IMR-90 (cell line): ENCODE results near the gene THEM5. TPM values are rescaled to one million over a fixed set of nuclear protein-coding genes. Genes with fewer than 3 reads are reported as not detected.

ENCODE experiments used
- ATAC-seq: fragments of 200-7000 bp; cut with Tn5 transposase; 2 replicates; pipeline ENCODE4 v1.9.1; 2020; ENCODE audit warnings: low read depth, mild to moderate bottlenecking, moderate library complexity
- BruUV-seq: library from RNA; stranded (reverse); fragments of 400-500 nt; replicated peaks from 2 replicates; lab custom pipeline; 2021; lab: Mats Ljungman, UMichigan
- CTCF ChIA-PET: fragments of 300-600 bp; formaldehyde crosslinking; extraction: SDS; loops from one replicate; lab custom pipeline; 2021; ENCODE audit warnings: antibody characterized with exemption; lab: Yijun Ruan, JAX
- POLR2A ChIA-PET: fragments of 300-600 bp; sonication (Branson Sonifier 250); formaldehyde crosslinking; loops from one replicate; lab custom pipeline; 2022; ENCODE audit warnings: antibody characterized with exemption; ENCODE audit not compliant: unreplicated experiment; lab: Charles Lee
- DNase-seq: peaks from one replicate; pipeline ENCODE4 v3.0.0; 2013
- H2AFZ ChIP-seq: replicated peaks from 2 replicates; pipeline ENCODE3; 2013; ENCODE audit warnings: low read length, mild to moderate bottlenecking; ENCODE audit not compliant: poor library complexity
- H2AK5ac ChIP-seq: 2 replicates; pipeline ENCODE4 v1.6.1; 2013; ENCODE audit warnings: low read depth, low read length, inconsistent platforms
- H2AK9ac ChIP-seq: replicated peaks from 2 replicates; pipeline ENCODE3; 2013; ENCODE audit warnings: mild to moderate bottlenecking, low read depth, low read length, moderate library complexity; ENCODE audit not compliant: poor library complexity
- H2BK120ac ChIP-seq: 2 replicates; pipeline ENCODE4 v1.6.1; 2013; ENCODE audit warnings: low read depth, low read length, inconsistent platforms
- H2BK15ac ChIP-seq: 3 replicates; pipeline ENCODE4 v1.6.1; 2013; ENCODE audit warnings: low read depth, low read length, inconsistent platforms
- H2BK20ac ChIP-seq: 2 replicates; pipeline ENCODE4 v1.6.1; 2013; ENCODE audit warnings: low read depth, mild to moderate bottlenecking, inconsistent platforms, low read length, moderate library complexity
- H2BK5ac ChIP-seq: 2 replicates; pipeline ENCODE4 v1.6.1; 2013; ENCODE audit warnings: mild to moderate bottlenecking, low read depth, low read length, inconsistent platforms; ENCODE audit not compliant: poor library complexity, severe bottlenecking
- H3K14ac ChIP-seq: replicated peaks from 2 replicates; pipeline ENCODE4 v1.6.1; 2013; ENCODE audit warnings: low read depth, low read length, inconsistent platforms
- H3K18ac ChIP-seq: 2 replicates; pipeline ENCODE4 v1.6.1; 2013; ENCODE audit warnings: low read depth, low read length, control low read depth
- H3K23ac ChIP-seq: 2 replicates; pipeline ENCODE4 v1.6.1; 2013; ENCODE audit warnings: low read depth, low read length, inconsistent platforms
- H3K27ac ChIP-seq: 2 replicates; pipeline ENCODE4 v1.5.1; 2013; ENCODE audit warnings: mild to moderate bottlenecking, control low read depth, low read length; ENCODE audit not compliant: insufficient read depth
- H3K27me3 ChIP-seq: 2 replicates; pipeline ENCODE4 v1.6.1; 2013; ENCODE audit warnings: low read length; ENCODE audit not compliant: control insufficient read depth, insufficient read depth
- H3K36me3 ChIP-seq: 2 replicates; pipeline ENCODE4 v1.6.1; 2013; ENCODE audit warnings: low read length, mixed read lengths; ENCODE audit not compliant: control insufficient read depth, insufficient read depth
- H3K4ac ChIP-seq: 2 replicates; pipeline ENCODE4 v1.6.1; 2013; ENCODE audit warnings: low read depth, low read length, inconsistent platforms
- H3K4me1 ChIP-seq: 2 replicates; pipeline ENCODE4 v1.6.1; 2013; ENCODE audit warnings: low read length, mixed read lengths; ENCODE audit not compliant: control insufficient read depth, insufficient read depth
- H3K4me2 ChIP-seq: 2 replicates; pipeline ENCODE4 v1.6.1; 2013; ENCODE audit warnings: low read depth, mild to moderate bottlenecking, control low read depth, low read length, moderate library complexity
- H3K4me3 ChIP-seq: 2 replicates; pipeline ENCODE4 v1.5.1; 2013; ENCODE audit warnings: low read depth, mild to moderate bottlenecking, control low read depth, low read length, moderate library complexity; ENCODE audit not compliant: insufficient read depth
- H3K56ac ChIP-seq: 2 replicates; pipeline ENCODE4 v1.6.1; 2013; ENCODE audit warnings: low read length, inconsistent platforms; ENCODE audit not compliant: insufficient read depth; ENCODE audit errors: extremely low read depth
- H3K79me1 ChIP-seq, 2 experiments: 2 replicates each; pipeline ENCODE4 v1.6.1; 2013; ENCODE audit warnings: low read length in 2 of 2, inconsistent platforms in 1 of 2, low read depth in 1 of 2
- H3K9ac ChIP-seq: 2 replicates; pipeline ENCODE4 v1.6.1; 2013; ENCODE audit warnings: low read depth, low read length, control low read depth
- H3K9me1 ChIP-seq: 2 replicates; pipeline ENCODE4 v1.6.1; 2013; ENCODE audit warnings: low read length, inconsistent platforms; ENCODE audit not compliant: insufficient read depth
- H3K9me3 ChIP-seq: 2 replicates; pipeline ENCODE4 v1.6.1; 2013; ENCODE audit warnings: low read length; ENCODE audit not compliant: control insufficient read depth, insufficient read depth
- H4K20me1 ChIP-seq: 2 replicates; pipeline ENCODE4 v1.6.1; 2013; ENCODE audit warnings: low read length, inconsistent platforms; ENCODE audit not compliant: insufficient read depth
- H4K5ac ChIP-seq: 2 replicates; pipeline ENCODE4 v1.6.1; 2013; ENCODE audit warnings: mild to moderate bottlenecking, low read depth, low read length, control low read depth
- H4K8ac ChIP-seq, 2 experiments: 2 replicates each; pipeline ENCODE4 v1.6.1; 2013; ENCODE audit warnings: low read depth in 2 of 2, low read length in 2 of 2, control low read depth in 1 of 2, inconsistent platforms in 1 of 2
- H4K91ac ChIP-seq: 2 replicates; pipeline ENCODE4 v1.6.1; 2013; ENCODE audit warnings: low read depth, low read length, inconsistent platforms; ENCODE audit not compliant: insufficient read depth
- CHD1 ChIP-seq: IDR thresholded peaks from 2 replicates; pipeline ENCODE4 v1.6.1; 2012; ENCODE audit warnings: low read depth, low read length, improper control_type of control experiment
- WGBS, 2 experiments: methylation state at CpG; one replicate each; pipeline versions ENCODE4 v1.1.5 to v1.1.7; 2013; ENCODE audit warnings: missing lambda C conversion rate in 2 of 2; ENCODE audit not compliant: insufficient read length in 1 of 2; ENCODE audit errors: extremely low coverage in 2 of 2; 5-methylcytosine and 5-hydroxymethylcytosine counted together
- dilution Hi-C: fragments of 300-500 bp; cut with HindIII; formaldehyde crosslinking; loops from one replicate; pipeline ENCODE4 v1.14.3; 2018; ENCODE audit warnings: low sequenced_read_pairs; ENCODE audit not compliant: unreplicated experiment
- in situ Hi-C: fragments of 300-500 bp; cut with MboI; formaldehyde crosslinking; loops from 3 replicates; pipeline ENCODE4 v1.14.3; 2019; ENCODE audit warnings: low sequenced_read_pairs, inconsistent platforms, mixed read lengths
- intact Hi-C: fragments of 100-400 bp; cut with micrococcal nuclease; formaldehyde crosslinking; loops from 2 replicates; pipeline ENCODE4 v1.10.0; 2022
- polyA plus RNA-seq, 3 experiments: library from polyadenylated mRNA; depleted of rRNA; stranded (reverse); fragments of >200 nt; gene quantifications; 2 replicates each; pipeline ENCODE4 v1.2.3, GENCODE V29; 2012; ENCODE audit warnings: low replicate concordance in 1 of 3
- total RNA-seq: library from RNA; depleted of rRNA; stranded (reverse); fragments of >200 nt; gene quantifications from 2 replicates; pipeline ENCODE4 v1.2.3, GENCODE V29; 2012
- TF ChIP-seq, protein P1 (sequence below): conservative IDR thresholded peaks from 2 replicates; pipeline ENCODE4 v1.5.1; 2012; ENCODE audit warnings: mild to moderate bottlenecking, low read depth, low read length, improper control_type of control experiment

The THEM5 gene
- total and polyA plus RNA-seq, 2 of the 4 experiments (the other 2 are of a cell fraction): not detected

DNA sequence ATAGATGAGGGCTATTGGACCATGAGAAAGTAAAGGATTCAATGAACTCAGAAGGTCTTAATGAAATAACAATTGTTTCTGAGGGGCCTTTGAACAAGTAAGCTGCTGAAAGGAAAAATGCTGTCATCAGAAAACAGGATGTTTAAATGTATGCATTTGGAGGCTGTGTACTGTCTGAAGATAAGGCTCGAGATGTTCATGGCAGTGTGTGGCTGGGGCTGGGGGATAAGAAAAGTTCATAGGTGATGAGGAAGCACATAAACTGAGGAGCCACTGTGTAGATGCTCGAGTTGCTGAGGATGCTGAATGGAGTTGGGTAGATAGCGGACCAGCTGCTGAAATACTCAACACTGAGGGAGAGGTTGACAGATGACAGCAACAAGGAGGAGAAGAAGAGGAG lies 38.0 kb upstream of the THEM5 start:
- no peak overlapping the region for H2AFZ ChIP-seq
- H3K4me2 ChIP-seq: no peak overlapping the region
- H3K23ac ChIP-seq: no peak overlapping the region
- H4K20me1 ChIP-seq: no peaks in the 10 kb centered on the region; the same call in 1 of the 2 replicates
- no peaks in the 10 kb centered on the region for H3K79me1 ChIP-seq
- TSS peak; percentile 14 for BruUV-seq
- no peak overlapping the region for H2BK15ac ChIP-seq
- ChIA-PET POLR2A (no interaction called here), CTCF (interaction anchor here (1.5 kb wide), 1 partner anchor 15 kb away, joined by 4 read pairs; no protein-coding TSS in a partner anchor)
- dilution Hi-C loops (loop anchor here (25.0 kb wide), 1 partner anchor 104 kb away; the partner anchor contains the start of gene TDRKH), in situ Hi-C loops (no loop called here), intact Hi-C loops (no loop called here)
- peaks cover 2% of the 10 kb centered on the region for H3K4me1 ChIP-seq
- H2BK120ac ChIP-seq: no peak overlapping the region
- WGBS, 2 experiments: 76% methylated on average over 2 of the region's 3 CpGs; no CpG with 5 or more reads in 1 of the 2 experiments
- no peak overlapping the region for H2BK20ac ChIP-seq
- no peak for DNase-seq
- TF ChIP-seq, protein P1, sequence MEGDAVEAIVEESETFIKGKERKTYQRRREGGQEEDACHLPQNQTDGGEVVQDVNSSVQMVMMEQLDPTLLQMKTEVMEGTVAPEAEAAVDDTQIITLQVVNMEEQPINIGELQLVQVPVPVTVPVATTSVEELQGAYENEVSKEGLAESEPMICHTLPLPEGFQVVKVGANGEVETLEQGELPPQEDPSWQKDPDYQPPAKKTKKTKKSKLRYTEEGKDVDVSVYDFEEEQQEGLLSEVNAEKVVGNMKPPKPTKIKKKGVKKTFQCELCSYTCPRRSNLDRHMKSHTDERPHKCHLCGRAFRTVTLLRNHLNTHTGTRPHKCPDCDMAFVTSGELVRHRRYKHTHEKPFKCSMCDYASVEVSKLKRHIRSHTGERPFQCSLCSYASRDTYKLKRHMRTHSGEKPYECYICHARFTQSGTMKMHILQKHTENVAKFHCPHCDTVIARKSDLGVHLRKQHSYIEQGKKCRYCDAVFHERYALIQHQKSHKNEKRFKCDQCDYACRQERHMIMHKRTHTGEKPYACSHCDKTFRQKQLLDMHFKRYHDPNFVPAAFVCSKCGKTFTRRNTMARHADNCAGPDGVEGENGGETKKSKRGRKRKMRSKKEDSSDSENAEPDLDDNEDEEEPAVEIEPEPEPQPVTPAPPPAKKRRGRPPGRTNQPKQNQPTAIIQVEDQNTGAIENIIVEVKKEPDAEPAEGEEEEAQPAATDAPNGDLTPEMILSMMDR: no peak
- TF ChIP-seq CHD1: no peak
- no peak overlapping the region for H2BK5ac ChIP-seq
- H2AK9ac ChIP-seq: no peak overlapping the region
- no peak overlapping the region for H3K4me3 ChIP-seq
- no peak overlapping the region for H4K8ac ChIP-seq
- peaks cover 2% of the 10 kb centered on the region; the same call in 1 of the 2 replicates for H3K9me1 ChIP-seq
- H3K27ac ChIP-seq: no peak overlapping the region
- H2AK5ac ChIP-seq: no peak overlapping the region
- H3K18ac ChIP-seq: no peak overlapping the region
- ATAC-seq: no peak
- no peak overlapping the region for H3K4ac ChIP-seq
- H3K9ac ChIP-seq: no peak overlapping the region
- no peaks in the 10 kb centered on the region; the same call in 1 of the 2 replicates for H3K9me3 ChIP-seq
- H3K27me3 ChIP-seq: no peaks in the 10 kb centered on the region
- no peak overlapping the region for H3K56ac ChIP-seq
- peaks cover 8% of the 10 kb centered on the region for H3K36me3 ChIP-seq
- no peak overlapping the region for H4K5ac ChIP-seq
- H4K91ac ChIP-seq: no peak overlapping the region
- H3K14ac ChIP-seq: no peak overlapping the region
